Neutrophil (primary cell): Measurements from ENCODE around the gene THOC3.
"Not testable (repeated sequence)": the region's sequence is repeated elsewhere in the genome, so short reads cannot be mapped to it uniquely, and the experiment has no call there.

ENCODE experiments used
- H3K27ac ChIP-seq: fragments of 200-600 bp; sonication (generic); 2 replicates; pipeline ENCODE4 v1.5.1; 2016; ENCODE audit warnings: mild to moderate bottlenecking, moderate library complexity
- H3K27me3 ChIP-seq: fragments of 200-600 bp; sonication (generic); 2 replicates; pipeline ENCODE4 v1.6.0; 2016; ENCODE audit warnings: mild to moderate bottlenecking
- H3K36me3 ChIP-seq: fragments of 200-600 bp; sonication (generic); 2 replicates; pipeline ENCODE4 v1.5.1; 2017
- H3K4me1 ChIP-seq, 2 experiments: fragments of 200-600 bp in 1 of 2; sonication (generic) in 1 of 2; 1 replicate in 1 of 2; 2 replicates in 1 of 2; pipeline versions ENCODE4 v1.5.1 to v1.6.1; 2013 to 2016; ENCODE audit warnings: low read depth in 1 of 2, low read length in 1 of 2, mild to moderate bottlenecking in 1 of 2, moderate library complexity in 1 of 2; ENCODE audit not compliant: control insufficient read depth in 1 of 2, insufficient read depth in 1 of 2
- H3K4me3 ChIP-seq, 2 experiments: fragments of 200-600 bp in 1 of 2; sonication (generic) in 1 of 2; 1 replicate in 1 of 2; 2 replicates in 1 of 2; pipeline ENCODE4 v1.5.1; 2013 to 2016; ENCODE audit warnings: low read depth in 1 of 2, low read length in 1 of 2, mild to moderate bottlenecking in 1 of 2, moderate library complexity in 1 of 2
- H3K9me3 ChIP-seq: fragments of 200-600 bp; sonication (generic); 2 replicates; pipeline ENCODE4 v1.5.1; 2016
- CTCF ChIP-seq: fragments of 200-600 bp; sonication (generic); IDR thresholded peaks from 2 replicates; pipeline ENCODE4 v1.5.1; 2016; ENCODE audit warnings: antibody characterized with exemption

THOC3 gene

GRCh38 chr5:175922192-175922885 is 45.8 kb downstream of the THOC3 start:
- Histone ChIP-seq H3K4me1 (no peaks in the 10 kb centered on the region), H3K4me3 (no peak overlapping the region), H3K36me3 (no peaks in the 10 kb centered on the region), H3K9me3 (no peaks in the 10 kb centered on the region), H3K27me3 (no peaks in the 10 kb centered on the region), H3K27ac (no peak overlapping the region)
- TF ChIP-seq CTCF: no peak

DNA sequence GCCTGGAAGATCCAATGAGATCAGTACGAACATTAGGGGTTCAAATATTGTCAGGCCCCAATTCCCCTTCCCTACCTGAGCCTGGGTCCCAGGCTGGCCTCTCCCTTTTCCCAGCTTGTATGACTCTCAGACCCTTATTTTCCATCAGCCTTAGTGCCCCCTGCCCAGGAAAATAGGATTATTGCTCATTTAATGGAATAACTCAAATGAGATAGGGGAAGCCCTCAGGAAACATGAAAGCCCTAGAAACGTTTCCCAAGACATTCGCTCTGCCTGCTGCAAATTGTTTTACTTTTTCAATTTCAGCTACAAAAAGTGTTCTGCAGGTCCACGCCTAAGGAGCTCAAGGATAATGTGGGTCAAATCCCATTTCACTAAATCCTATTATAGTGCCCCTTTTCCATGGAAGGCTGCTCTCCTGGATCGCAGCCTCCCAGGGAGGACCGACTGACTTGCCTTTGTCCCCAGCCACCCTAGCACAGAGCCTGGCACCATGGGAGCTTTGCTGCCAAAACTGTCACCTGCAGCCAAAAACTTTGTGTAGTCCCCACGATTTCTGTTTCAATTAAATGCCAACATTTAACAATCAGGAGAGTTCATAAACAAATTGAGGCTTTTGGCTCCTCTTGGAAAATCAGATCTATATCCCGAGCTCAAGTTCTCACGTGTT is 46.9 kb downstream of the THOC3 start:
- H3K9me3 ChIP-seq: no peaks in the 10 kb centered on the region

GRCh38 chr5:175920231-175920811 is 47.8 kb downstream of the THOC3 start:
- no peak overlapping the region for H3K4me3 ChIP-seq
- H3K36me3 ChIP-seq: no peaks in the 10 kb centered on the region
- H3K9me3 ChIP-seq: no peaks in the 10 kb centered on the region
- peaks cover 0 to 1% of the 10 kb centered on the region in 2 experiments for H3K4me1 ChIP-seq
- TF ChIP-seq CTCF: no peak
- no peak overlapping the region for H3K27ac ChIP-seq
- no peaks in the 10 kb centered on the region for H3K27me3 ChIP-seq

More for the DNA sequence above, 46.9 kb downstream of the THOC3 start:
- no peak for TF ChIP-seq CTCF
- H3K4me1 ChIP-seq: no peaks in the 10 kb centered on the region
- no peak overlapping the region for H3K4me3 ChIP-seq
- no peaks in the 10 kb centered on the region for H3K27me3 ChIP-seq
- H3K27ac ChIP-seq: no peak overlapping the region
- H3K36me3 ChIP-seq: no peaks in the 10 kb centered on the region

DNA sequence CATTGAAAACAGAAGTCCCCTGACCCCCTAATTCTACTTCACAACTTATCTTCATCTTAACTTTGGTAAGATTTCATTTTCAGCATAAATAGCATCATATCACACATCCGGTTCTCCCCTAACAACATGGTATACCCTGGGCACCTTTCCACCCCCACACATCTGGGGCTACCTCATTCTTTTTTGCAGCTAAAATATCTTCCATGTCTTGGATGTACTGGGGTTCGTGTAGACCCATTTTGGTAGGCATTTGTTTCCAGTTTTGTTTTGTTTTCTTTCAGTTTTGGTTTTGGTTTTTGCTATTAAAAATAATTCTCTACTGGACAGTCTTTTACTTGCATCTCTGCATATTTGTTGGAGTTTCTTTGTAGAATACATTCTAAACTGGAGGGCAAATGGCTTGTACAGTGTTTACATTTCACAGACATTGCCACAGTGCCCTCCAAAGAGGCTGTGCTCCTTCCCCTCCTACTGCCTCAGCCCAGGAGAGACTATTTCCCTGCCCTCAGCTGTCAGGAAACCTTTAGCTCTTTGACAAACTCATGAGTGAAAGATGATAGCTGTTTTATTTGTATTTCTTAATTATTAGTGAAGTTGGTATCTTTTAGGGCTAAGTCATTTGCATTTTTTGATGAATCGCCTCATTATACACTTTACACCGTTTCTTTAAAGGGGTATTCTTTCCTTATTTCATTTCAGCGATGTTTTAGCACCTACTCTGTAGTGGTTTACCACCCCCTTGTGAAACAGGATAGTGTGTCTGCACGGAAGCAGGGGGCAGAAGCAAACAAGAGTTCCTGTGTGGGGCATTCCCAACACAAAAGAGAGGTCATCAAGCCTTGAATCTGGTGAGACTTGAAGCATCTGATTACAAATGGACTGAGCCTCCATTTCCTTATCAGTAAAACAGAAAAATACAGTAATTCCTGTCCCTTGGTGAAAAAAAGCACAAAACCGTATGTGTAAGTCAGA is 52.8 kb downstream of the THOC3 start:
- H3K9me3 ChIP-seq, H3K27me3 ChIP-seq, H3K4me3 ChIP-seq, H3K4me1 ChIP-seq, H3K36me3 ChIP-seq: not testable (repeated sequence)
- H3K27ac ChIP-seq: peak overlapping the region; percentile 5

DNA sequence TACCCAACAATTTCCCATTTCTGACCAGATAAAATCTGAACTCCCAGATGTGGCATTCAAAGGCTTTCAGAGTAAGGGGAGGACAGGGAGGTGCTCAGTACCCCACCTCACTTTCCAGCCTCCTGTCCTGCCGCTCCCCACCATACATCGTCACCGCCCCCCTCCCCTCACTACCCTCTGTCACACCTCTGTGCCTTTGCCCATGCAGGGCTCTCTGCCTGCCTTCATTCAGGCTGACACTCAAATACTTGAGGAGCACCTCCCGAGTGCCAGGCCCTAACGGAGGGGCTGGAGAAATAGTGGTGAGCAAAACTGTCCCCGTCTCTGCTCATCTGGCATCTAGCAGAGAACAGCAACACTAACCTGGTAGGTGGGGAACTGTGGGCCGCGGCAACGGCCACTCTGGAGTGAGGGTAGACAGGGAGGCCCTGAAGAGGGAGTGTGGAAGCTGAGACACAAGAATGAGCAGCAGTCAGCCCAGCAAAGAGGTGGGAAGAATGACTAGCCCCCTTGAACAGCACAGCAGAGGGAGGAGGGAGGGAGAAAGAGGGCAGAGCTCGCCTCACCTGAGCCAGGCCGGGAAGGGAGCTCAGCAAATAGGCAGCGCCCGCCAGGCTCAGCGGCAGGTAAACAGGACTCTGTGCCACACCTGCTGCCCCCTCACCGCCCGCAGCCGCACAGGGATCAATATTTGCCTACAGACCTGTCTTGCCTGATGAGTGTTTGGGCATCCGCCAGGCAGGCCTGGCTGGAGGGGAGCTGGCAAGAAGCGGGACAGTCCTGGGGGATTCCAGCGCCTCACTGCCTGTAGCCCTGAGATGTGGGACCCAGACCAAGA is 54.1 kb downstream of the THOC3 start:
- not testable (repeated sequence) for H3K27ac ChIP-seq, H3K4me3 ChIP-seq, H3K27me3 ChIP-seq, H3K4me1 ChIP-seq, H3K9me3 ChIP-seq, H3K36me3 ChIP-seq

- H3K27ac ChIP-seq, H3K27me3 ChIP-seq, H3K4me3 ChIP-seq, H3K9me3 ChIP-seq, H3K36me3 ChIP-seq, H3K4me1 ChIP-seq: not testable (repeated sequence)
These were observed 58.0 kb downstream of the THOC3 start for GRCh38 chr5:175910072-175910471.
